HL-60 (cell line): ENCODE measurements around the gene SORT1.

Experiments used
- GABPA ChIP-seq: IDR thresholded peaks from 2 replicates; pipeline ENCODE4 v1.6.1; 2012; ENCODE audit warnings: low read depth
- POLR2AphosphoS5 ChIP-seq: IDR thresholded peaks from 2 replicates; pipeline ENCODE4 v1.6.1; 2012; ENCODE audit warnings: low read depth
- SPI1 ChIP-seq: IDR thresholded peaks from 2 replicates; pipeline ENCODE4 v1.6.1; 2012; ENCODE audit warnings: low read depth, mild to moderate bottlenecking, borderline replicate concordance
- TF ChIP-seq, protein P1 (sequence below): IDR thresholded peaks from one replicate; pipeline ENCODE4 v1.5.1; 2011; ENCODE audit warnings: low read length, control low read depth, inconsistent platforms; ENCODE audit not compliant: insufficient read depth
- TF ChIP-seq, protein P2 (sequence below): IDR thresholded peaks from 2 replicates; pipeline ENCODE4 v1.6.1; 2012; ENCODE audit warnings: low read depth; ENCODE audit not compliant: insufficient replicate concordance

DNA sequence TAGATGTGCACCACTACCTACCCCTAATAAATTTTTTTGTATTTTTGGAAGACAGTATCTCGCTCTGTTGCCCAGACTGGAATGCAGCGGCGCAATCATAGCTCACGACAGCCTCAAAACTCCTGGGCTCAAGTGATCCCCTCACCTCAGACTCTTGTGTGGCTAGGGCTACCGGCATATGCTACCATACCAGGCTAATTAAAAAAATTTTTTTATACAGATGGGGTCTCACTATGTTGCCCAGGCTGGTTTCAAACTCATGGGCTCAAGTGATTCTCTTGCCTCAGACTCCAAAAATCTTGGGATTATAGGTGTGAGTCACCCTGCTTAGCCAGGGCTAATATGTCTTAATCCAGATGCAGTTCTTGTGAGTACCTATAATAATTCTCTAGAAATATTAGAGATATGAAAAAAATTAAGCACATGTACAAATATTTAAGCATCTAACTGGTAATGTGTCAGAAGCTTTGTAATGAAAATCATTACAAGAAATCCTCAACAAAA, 9.5 kb downstream of the SORT1 start:
- TF ChIP-seq, protein P1, sequence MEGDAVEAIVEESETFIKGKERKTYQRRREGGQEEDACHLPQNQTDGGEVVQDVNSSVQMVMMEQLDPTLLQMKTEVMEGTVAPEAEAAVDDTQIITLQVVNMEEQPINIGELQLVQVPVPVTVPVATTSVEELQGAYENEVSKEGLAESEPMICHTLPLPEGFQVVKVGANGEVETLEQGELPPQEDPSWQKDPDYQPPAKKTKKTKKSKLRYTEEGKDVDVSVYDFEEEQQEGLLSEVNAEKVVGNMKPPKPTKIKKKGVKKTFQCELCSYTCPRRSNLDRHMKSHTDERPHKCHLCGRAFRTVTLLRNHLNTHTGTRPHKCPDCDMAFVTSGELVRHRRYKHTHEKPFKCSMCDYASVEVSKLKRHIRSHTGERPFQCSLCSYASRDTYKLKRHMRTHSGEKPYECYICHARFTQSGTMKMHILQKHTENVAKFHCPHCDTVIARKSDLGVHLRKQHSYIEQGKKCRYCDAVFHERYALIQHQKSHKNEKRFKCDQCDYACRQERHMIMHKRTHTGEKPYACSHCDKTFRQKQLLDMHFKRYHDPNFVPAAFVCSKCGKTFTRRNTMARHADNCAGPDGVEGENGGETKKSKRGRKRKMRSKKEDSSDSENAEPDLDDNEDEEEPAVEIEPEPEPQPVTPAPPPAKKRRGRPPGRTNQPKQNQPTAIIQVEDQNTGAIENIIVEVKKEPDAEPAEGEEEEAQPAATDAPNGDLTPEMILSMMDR, result no peak
- TF ChIP-seq GABPA (no peak), POLR2AphosphoS5 (no peak), SPI1 (no peak)
- TF ChIP-seq, protein P2, sequence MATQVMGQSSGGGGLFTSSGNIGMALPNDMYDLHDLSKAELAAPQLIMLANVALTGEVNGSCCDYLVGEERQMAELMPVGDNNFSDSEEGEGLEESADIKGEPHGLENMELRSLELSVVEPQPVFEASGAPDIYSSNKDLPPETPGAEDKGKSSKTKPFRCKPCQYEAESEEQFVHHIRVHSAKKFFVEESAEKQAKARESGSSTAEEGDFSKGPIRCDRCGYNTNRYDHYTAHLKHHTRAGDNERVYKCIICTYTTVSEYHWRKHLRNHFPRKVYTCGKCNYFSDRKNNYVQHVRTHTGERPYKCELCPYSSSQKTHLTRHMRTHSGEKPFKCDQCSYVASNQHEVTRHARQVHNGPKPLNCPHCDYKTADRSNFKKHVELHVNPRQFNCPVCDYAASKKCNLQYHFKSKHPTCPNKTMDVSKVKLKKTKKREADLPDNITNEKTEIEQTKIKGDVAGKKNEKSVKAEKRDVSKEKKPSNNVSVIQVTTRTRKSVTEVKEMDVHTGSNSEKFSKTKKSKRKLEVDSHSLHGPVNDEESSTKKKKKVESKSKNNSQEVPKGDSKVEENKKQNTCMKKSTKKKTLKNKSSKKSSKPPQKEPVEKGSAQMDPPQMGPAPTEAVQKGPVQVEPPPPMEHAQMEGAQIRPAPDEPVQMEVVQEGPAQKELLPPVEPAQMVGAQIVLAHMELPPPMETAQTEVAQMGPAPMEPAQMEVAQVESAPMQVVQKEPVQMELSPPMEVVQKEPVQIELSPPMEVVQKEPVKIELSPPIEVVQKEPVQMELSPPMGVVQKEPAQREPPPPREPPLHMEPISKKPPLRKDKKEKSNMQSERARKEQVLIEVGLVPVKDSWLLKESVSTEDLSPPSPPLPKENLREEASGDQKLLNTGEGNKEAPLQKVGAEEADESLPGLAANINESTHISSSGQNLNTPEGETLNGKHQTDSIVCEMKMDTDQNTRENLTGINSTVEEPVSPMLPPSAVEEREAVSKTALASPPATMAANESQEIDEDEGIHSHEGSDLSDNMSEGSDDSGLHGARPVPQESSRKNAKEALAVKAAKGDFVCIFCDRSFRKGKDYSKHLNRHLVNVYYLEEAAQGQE, result no peak
